ENCODE measurements around the gene OR13C3. TPM values are rescaled to one million over a fixed set of nuclear protein-coding genes. Genes with fewer than 3 reads are reported as not detected.

OR13C3 gene
- total and polyA plus RNA-seq, 2 of the 4 experiments (the other 2 are of a cell fraction): not detected

GRCh38 chr9:104503440-104503839, 33.2 kb downstream of the OR13C3 start:
- no peak overlapping the region for H2BK15ac ChIP-seq (ENCODE audit: low read depth, low read length)
- ChIA-PET POLR2A (ENCODE audit: unreplicated experiment) (no interaction called here), CTCF (no interaction called here)
- H2BK20ac ChIP-seq (ENCODE audit: low read depth, low read length): no peak overlapping the region
- H3K27me3 ChIP-seq (ENCODE audit: control insufficient read depth, insufficient read depth, low read length): no peaks in the 10 kb centered on the region
- no peak for TF ChIP-seq CEBPB (IDR thresholded peaks at IDR 0.05; ENCODE audit: low read depth, low read length)
- no peaks in the 10 kb centered on the region for H3K9me1 ChIP-seq (ENCODE audit: insufficient read depth, low read length)
- H3K36me3 ChIP-seq (ENCODE audit: control insufficient read depth, insufficient read depth, low read length): no peaks in the 10 kb centered on the region
- no peak overlapping the region for H4K91ac ChIP-seq (ENCODE audit: insufficient read depth, low read depth, low read length)
- no peak overlapping the region for H2AK9ac ChIP-seq (replicated peaks; ENCODE audit: low read depth, low read length, poor library complexity)
- ATAC-seq (ENCODE audit: low read depth) (no peak), DNase-seq (no peak)
- no TSS peak for BruUV-seq (replicated peaks)
- no peak overlapping the region for H3K56ac ChIP-seq (ENCODE audit: extremely low read depth, insufficient read depth, low read length)
- no peak overlapping the region for H3K18ac ChIP-seq (ENCODE audit: low read depth, low read length)
- dilution Hi-C loops (cut with HindIII; ENCODE audit: low sequenced_read_pairs, unreplicated experiment) (no loop called here), intact Hi-C loops (cut with micrococcal nuclease) (no loop called here), in situ Hi-C loops (cut with MboI; ENCODE audit: low sequenced_read_pairs) (no loop called here)
- H3K14ac ChIP-seq (replicated peaks; ENCODE audit: low read depth, low read length): no peak overlapping the region
- no peak overlapping the region for H3K23ac ChIP-seq (ENCODE audit: low read depth, low read length)
- H2BK5ac ChIP-seq (ENCODE audit: low read depth, low read length, poor library complexity, severe bottlenecking): no peak overlapping the region
- H3K4ac ChIP-seq (ENCODE audit: low read depth, low read length): no peak overlapping the region
- H2AFZ ChIP-seq (replicated peaks; ENCODE audit: low read length, poor library complexity): no peak overlapping the region
- H4K5ac ChIP-seq (ENCODE audit: low read depth, low read length): no peak overlapping the region
- H3K4me2 ChIP-seq (ENCODE audit: low read depth, low read length): no peak overlapping the region
- H3K9me3 ChIP-seq (ENCODE audit: control insufficient read depth, insufficient read depth, low read length): peaks cover 9% of the 10 kb centered on the region
- H3K9ac ChIP-seq (ENCODE audit: low read depth, low read length): no peak overlapping the region
- no peaks in the 10 kb centered on the region for H3K79me1 ChIP-seq (ENCODE audit: low read depth in 1 of 2, low read length in 2 of 2)
- no peak overlapping the region for H3K4me3 ChIP-seq (ENCODE audit: insufficient read depth, low read depth, low read length)
- no peaks in the 10 kb centered on the region for H3K4me1 ChIP-seq (ENCODE audit: control insufficient read depth, insufficient read depth, low read length)
- H3K27ac ChIP-seq (ENCODE audit: insufficient read depth, low read length): no peak overlapping the region
- H4K20me1 ChIP-seq (ENCODE audit: insufficient read depth, low read length): no peaks in the 10 kb centered on the region
- no peak overlapping the region for H2AK5ac ChIP-seq (ENCODE audit: low read depth, low read length)
- no peak overlapping the region for H4K8ac ChIP-seq (ENCODE audit: low read depth in 2 of 2, low read length in 2 of 2)
- no peak overlapping the region for H2BK120ac ChIP-seq (ENCODE audit: low read depth, low read length)
